ENCODE results near the gene BCL7B.
"Not testable (repeated sequence)": the region's sequence is repeated elsewhere in the genome, so short reads cannot be mapped to it uniquely, and the experiment has no call there.

BCL7B gene

GRCh38 chr7:73557397-73558257 lies at the start of gene BCL7B:
BCL7B (minus strand) TSS chr7:73557690; CDS start chr7:73557578, 112 bp downstream.
- in situ Hi-C loops (cut with HindIII; ENCODE audit: low sequenced_read_pairs): no loop called here

- in situ Hi-C loops (cut with HindIII; ENCODE audit: low sequenced_read_pairs): no loop called here
Observed at GRCh38 chr7:73605601-73606220, 48.2 kb upstream of the BCL7B start.

- in situ Hi-C loops (cut with HindIII; ENCODE audit: low sequenced_read_pairs): loop anchor here (5.0 kb wide), 3 partner anchors 69 to 124 kb away; partner anchors contain the start of gene BAZ1B
Observed at GRCh38 chr7:73602721-73603651, 45.5 kb upstream of the BCL7B start.

- in situ Hi-C loops (cut with HindIII; ENCODE audit: low sequenced_read_pairs): loop anchor here (5.0 kb wide), 3 partner anchors 72 to 127 kb away; partner anchors contain the start of gene BAZ1B
Observed at GRCh38 chr7:73599916-73600315, 42.4 kb upstream of the BCL7B start.

- in situ Hi-C loops (cut with HindIII; ENCODE audit: low sequenced_read_pairs): no loop called here
Observed at GRCh38 chr7:73599151-73599882, 41.8 kb upstream of the BCL7B start.

GRCh38 chr7:73597978-73598782 lies 40.7 kb upstream of the BCL7B start:
- in situ Hi-C loops (cut with HindIII; ENCODE audit: low sequenced_read_pairs): no loop called here

- in situ Hi-C loops (cut with HindIII; ENCODE audit: low sequenced_read_pairs): no loop called here
Observed at GRCh38 chr7:73596191-73597065, 38.9 kb upstream of the BCL7B start.

- in situ Hi-C loops (cut with HindIII; ENCODE audit: low sequenced_read_pairs): no loop called here
Observed at GRCh38 chr7:73595358-73595757, 37.9 kb upstream of the BCL7B start.

GRCh38 chr7:73593207-73594045 lies 35.9 kb upstream of the BCL7B start:
- in situ Hi-C loops (cut with HindIII; ENCODE audit: low sequenced_read_pairs): no loop called here

GRCh38 chr7:73586911-73587310 lies 29.4 kb upstream of the BCL7B start:
- in situ Hi-C loops (cut with HindIII; ENCODE audit: low sequenced_read_pairs): no loop called here

- in situ Hi-C loops (cut with HindIII; ENCODE audit: low sequenced_read_pairs): no loop called here
Observed at GRCh38 chr7:73585196-73585595, 27.7 kb upstream of the BCL7B start.

GRCh38 chr7:73582664-73583202 lies 25.2 kb upstream of the BCL7B start:
- in situ Hi-C loops (cut with HindIII; ENCODE audit: low sequenced_read_pairs): no loop called here

- in situ Hi-C loops (cut with HindIII; ENCODE audit: low sequenced_read_pairs): not testable (repeated sequence)
Observed at GRCh38 chr7:73581006-73581405, 23.5 kb upstream of the BCL7B start.

- in situ Hi-C loops (cut with HindIII; ENCODE audit: low sequenced_read_pairs): no loop called here
Observed at GRCh38 chr7:73578342-73579128, 21.0 kb upstream of the BCL7B start, which contains the start of gene TBL2. TBL2 (minus strand) TSS chr7:73578579; CDS start chr7:73578549, 30 bp downstream.

GRCh38 chr7:73577627-73578341 lies 20.3 kb upstream of the BCL7B start:
- in situ Hi-C loops (cut with HindIII; ENCODE audit: low sequenced_read_pairs): no loop called here

GRCh38 chr7:73573791-73574190 lies 16.3 kb upstream of the BCL7B start:
- in situ Hi-C loops (cut with HindIII; ENCODE audit: low sequenced_read_pairs): no loop called here

Data from endothelial cell of hepatic sinusoid (primary cell).